Uterus (tissue), 2 donors: ENCODE data around the gene FAM120C.
A peak's percentile ranks its signal among the peaks of the same experiment; 100 is the strongest.

Experiments used
- POLR2A ChIP-seq, 2 donors: fragments of 450-650 bp; IDR thresholded peaks; one replicate each; pipeline ENCODE4 v1.6.1; 2016; ENCODE audit warnings: antibody characterized with exemption in 2 of 2, mild to moderate bottlenecking in 1 of 2, moderate library complexity in 1 of 2
- TF ChIP-seq, protein P1 (sequence below), 4 experiments: fragments of 200-600 bp in 2 of 4; fragments of 450-650 bp in 2 of 4; sonication (generic) in 2 of 4; IDR thresholded peaks; one replicate each; pipeline ENCODE4 v1.5.1; 2016 to 2019; ENCODE audit warnings: antibody characterized with exemption in 4 of 4, mild to moderate bottlenecking in 2 of 4, moderate library complexity in 1 of 4

- TF ChIP-seq, protein P1, sequence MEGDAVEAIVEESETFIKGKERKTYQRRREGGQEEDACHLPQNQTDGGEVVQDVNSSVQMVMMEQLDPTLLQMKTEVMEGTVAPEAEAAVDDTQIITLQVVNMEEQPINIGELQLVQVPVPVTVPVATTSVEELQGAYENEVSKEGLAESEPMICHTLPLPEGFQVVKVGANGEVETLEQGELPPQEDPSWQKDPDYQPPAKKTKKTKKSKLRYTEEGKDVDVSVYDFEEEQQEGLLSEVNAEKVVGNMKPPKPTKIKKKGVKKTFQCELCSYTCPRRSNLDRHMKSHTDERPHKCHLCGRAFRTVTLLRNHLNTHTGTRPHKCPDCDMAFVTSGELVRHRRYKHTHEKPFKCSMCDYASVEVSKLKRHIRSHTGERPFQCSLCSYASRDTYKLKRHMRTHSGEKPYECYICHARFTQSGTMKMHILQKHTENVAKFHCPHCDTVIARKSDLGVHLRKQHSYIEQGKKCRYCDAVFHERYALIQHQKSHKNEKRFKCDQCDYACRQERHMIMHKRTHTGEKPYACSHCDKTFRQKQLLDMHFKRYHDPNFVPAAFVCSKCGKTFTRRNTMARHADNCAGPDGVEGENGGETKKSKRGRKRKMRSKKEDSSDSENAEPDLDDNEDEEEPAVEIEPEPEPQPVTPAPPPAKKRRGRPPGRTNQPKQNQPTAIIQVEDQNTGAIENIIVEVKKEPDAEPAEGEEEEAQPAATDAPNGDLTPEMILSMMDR (IDR thresholded peaks at IDR 0.05), result no peak
- peak in 1 of 2 donors; percentile 24 for TF ChIP-seq POLR2A (IDR thresholded peaks at IDR 0.05)
Measured at GRCh38 chrX:54182864-54183613, at the start of gene FAM120C.
